MCF 10A (cell line): ENCODE results near the gene BGN. TPM values are rescaled to one million over a fixed set of nuclear protein-coding genes. Genes with fewer than 3 reads are reported as not detected.

Source experiments
- BruUV-seq: library from RNA; stranded (reverse); fragments of 400-500 nt; replicated peaks from 2 replicates; lab custom pipeline; 2021; lab: Mats Ljungman, UMichigan
- CTCF ChIA-PET: fragments of 300-600 bp; sonication (Branson Sonifier 250); formaldehyde crosslinking; extraction: SDS; loops from one replicate; lab custom pipeline; 2021; ENCODE audit warnings: antibody characterized with exemption, inconsistent platforms; lab: Yijun Ruan, JAX
- POLR2A ChIA-PET: fragments of 300-600, 350-650 bp; sonication (Branson Sonifier 250); formaldehyde crosslinking; extraction: SDS; loops from one replicate; lab custom pipeline; 2020; ENCODE audit warnings: antibody characterized with exemption, inconsistent platforms; lab: Yijun Ruan, JAX
- DNase-seq: peaks from one replicate; pipeline ENCODE4 v3.0.0-alpha.2; 2018; ENCODE audit not compliant: unreplicated experiment
- H3K27ac Mint-ChIP-seq: one replicate; pipeline ENCODE4 v1.8.0; 2022; ENCODE audit warnings: mild to moderate bottlenecking, low read depth, mixed read lengths; ENCODE audit not compliant: unreplicated experiment
- H3K27me3 Mint-ChIP-seq: one replicate; pipeline ENCODE4 v1.8.0; 2022; ENCODE audit warnings: mixed read lengths; ENCODE audit not compliant: insufficient read depth, unreplicated experiment
- H3K36me3 Mint-ChIP-seq: one replicate; pipeline ENCODE4 v1.8.0; 2022; ENCODE audit warnings: mild to moderate bottlenecking, moderate library complexity, mixed read lengths; ENCODE audit not compliant: insufficient read depth, unreplicated experiment
- H3K4me1 Mint-ChIP-seq: one replicate; pipeline ENCODE4 v1.8.0; 2022; ENCODE audit warnings: mixed read lengths; ENCODE audit not compliant: insufficient read depth, unreplicated experiment
- H3K4me3 Mint-ChIP-seq: one replicate; pipeline ENCODE4 v1.8.0; 2022; ENCODE audit warnings: mild to moderate bottlenecking, moderate library complexity, mixed read lengths; ENCODE audit not compliant: unreplicated experiment
- H3K9me3 Mint-ChIP-seq: one replicate; pipeline ENCODE4 v1.8.0; 2022; ENCODE audit warnings: mixed read lengths; ENCODE audit not compliant: unreplicated experiment
- CTCF ChIP-seq: fragments of 200-600 bp; IDR thresholded peaks from one replicate; pipeline ENCODE4 v1.8.0; 2022; ENCODE audit warnings: antibody characterized with exemption, mild to moderate bottlenecking; ENCODE audit not compliant: unreplicated experiment
- intact Hi-C: fragments of 100-400 bp; cut with micrococcal nuclease; formaldehyde crosslinking; loops from 2 replicates; pipeline ENCODE4 v1.14.1; 2022
- total RNA-seq: library from RNA; stranded (reverse); gene quantifications from 2 replicates; pipeline ENCODE4 v1.2.3, GENCODE V29; 2022

BGN gene
- total RNA-seq, 1 experiment from 2014 or later, result 1.3 TPM

GRCh38 chrX:153488231-153488914 is 6.4 kb upstream of the BGN start:
- Mint-ChIP-seq H3K36me3 (no peaks in the 10 kb centered on the region), H3K27me3 (no peaks in the 10 kb centered on the region), H3K9me3 (no peaks in the 10 kb centered on the region), H3K4me1 (no peaks in the 10 kb centered on the region), H3K27ac (no peak overlapping the region), H3K4me3 (no peak overlapping the region)
- no peak for DNase-seq
- no TSS peak for BruUV-seq
- intact Hi-C loops, result no loop called here
- ChIA-PET POLR2A (interaction anchor here (0.7 kb wide), 1 partner anchor 15 kb away, joined by 4 read pairs; no protein-coding TSS in a partner anchor), CTCF (no interaction called here)
- TF ChIP-seq CTCF, result no peak

- TF ChIP-seq CTCF, result no peak
- intact Hi-C loops, result no loop called here
- H3K9me3 Mint-ChIP-seq, result no peaks in the 10 kb centered on the region
- BruUV-seq, result no TSS peak
- CTCF ChIA-PET, result interaction anchor here (1.1 kb wide), 1 partner anchor 17 kb away, joined by 5 read pairs; no protein-coding TSS in a partner anchor
- peaks cover 4% of the 10 kb centered on the region for H3K4me1 Mint-ChIP-seq
- no peaks in the 10 kb centered on the region for H3K36me3 Mint-ChIP-seq
- POLR2A ChIA-PET, result no interaction called here
- H3K27me3 Mint-ChIP-seq, result no peaks in the 10 kb centered on the region
- no peak overlapping the region for H3K4me3 Mint-ChIP-seq
- no peak overlapping the region for H3K27ac Mint-ChIP-seq
- peak; percentile 45 for DNase-seq
Measured at GRCh38 chrX:153490217-153490930, 4.4 kb upstream of the BGN start.

- Mint-ChIP-seq H3K27ac (no peak overlapping the region), H3K27me3 (no peaks in the 10 kb centered on the region), H3K9me3 (no peaks in the 10 kb centered on the region), H3K36me3 (no peaks in the 10 kb centered on the region), H3K4me3 (no peak overlapping the region), H3K4me1 (peaks cover 6% of the 10 kb centered on the region)
- CTCF ChIA-PET, result interaction anchor here (0.5 to 0.6 kb wide), 2 partner anchors 34 to 527 kb away, joined by 3 read pairs; no protein-coding TSS in a partner anchor
- DNase-seq, result no peak
- no TSS peak for BruUV-seq
- POLR2A ChIA-PET, result no interaction called here
- no peak for TF ChIP-seq CTCF
- intact Hi-C loops, result no loop called here
Measured at GRCh38 chrX:153491351-153491914, 3.3 kb upstream of the BGN start.

GRCh38 chrX:153491918-153492317 is 2.9 kb upstream of the BGN start:
- H3K9me3 Mint-ChIP-seq, result no peaks in the 10 kb centered on the region
- CTCF ChIA-PET, result no interaction called here
- no peak for DNase-seq
- H3K27me3 Mint-ChIP-seq, result no peaks in the 10 kb centered on the region
- H3K4me3 Mint-ChIP-seq, result no peak overlapping the region
- intact Hi-C loops, result no loop called here
- TF ChIP-seq CTCF, result no peak
- H3K4me1 Mint-ChIP-seq, result peaks cover 6% of the 10 kb centered on the region
- no TSS peak for BruUV-seq
- POLR2A ChIA-PET, result no interaction called here
- H3K27ac Mint-ChIP-seq, result no peak overlapping the region
- H3K36me3 Mint-ChIP-seq, result no peaks in the 10 kb centered on the region
